ENCODE results near the gene AGBL5. TPM values are rescaled to one million over a fixed set of nuclear protein-coding genes. Genes with fewer than 3 reads are reported as not detected.
"Not testable (repeated sequence)": the region's sequence is repeated elsewhere in the genome, so short reads cannot be mapped to it uniquely, and the experiment has no call there.

Gene AGBL5
- total and polyA plus RNA-seq, 3 donors from 2014 or later, result 227 to 784 (median 294) TPM

GRCh38 chr2:27072920-27073319, 21.5 kb downstream of the AGBL5 start:
- Histone ChIP-seq H3K27ac (peak overlapping the region; percentile 83 to 94), H3K36me3 (ENCODE audit: low read depth, missing control alignments) (no peaks in the 10 kb centered on the region), H3K4me3 (peak overlapping the region in 1 of 2 donors; percentile 94), H3K9me3 (no peaks in the 10 kb centered on the region), H3K4me1 (peaks cover 56% of the 10 kb centered on the region), H3K27me3 (no peaks in the 10 kb centered on the region)
- TF ChIP-seq POLR2A (IDR thresholded peaks at IDR 0.05) (no peak), CTCF (IDR thresholded peaks at IDR 0.05) (no peak)
- intact Hi-C loops (cut with DNase I; ENCODE audit: low total_unique reads), result no loop called here
- no peak for DNase-seq
- 32 to 39% methylated on average over 5 of the region's 5 CpGs for WGBS, 2 donors

GRCh38 chr2:27073782-27074181, 22.3 kb downstream of the AGBL5 start:
- TF ChIP-seq CTCF (IDR thresholded peaks at IDR 0.05), result no peak
- no peak for TF ChIP-seq POLR2A (IDR thresholded peaks at IDR 0.05)
- H3K4me1 ChIP-seq, result peaks cover 59% of the 10 kb centered on the region
- H3K9me3 ChIP-seq, result no peaks in the 10 kb centered on the region
- DNase-seq, result no peak
- no peaks in the 10 kb centered on the region for H3K27me3 ChIP-seq
- 18 to 20% methylated on average over 2 of the region's 2 CpGs for WGBS, 2 donors
- H3K4me3 ChIP-seq, result no peak overlapping the region
- intact Hi-C loops (cut with DNase I; ENCODE audit: low total_unique reads), result no loop called here
- peak overlapping the region; percentile 41 to 94 for H3K27ac ChIP-seq
- H3K36me3 ChIP-seq (ENCODE audit: low read depth, missing control alignments), result no peaks in the 10 kb centered on the region

GRCh38 chr2:27074738-27075565, 23.5 kb downstream of the AGBL5 start:
- no peak for TF ChIP-seq CTCF (IDR thresholded peaks at IDR 0.05)
- no peak for TF ChIP-seq POLR2A (IDR thresholded peaks at IDR 0.05)
- WGBS, 2 donors, result 45 to 53% methylated on average over 4 of the region's 4 CpGs
- Histone ChIP-seq H3K27me3 (no peaks in the 10 kb centered on the region), H3K36me3 (ENCODE audit: low read depth, missing control alignments) (no peaks in the 10 kb centered on the region), H3K9me3 (no peaks in the 10 kb centered on the region), H3K4me3 (no peak overlapping the region), H3K27ac (peak overlapping the region; percentile 41 to 94), H3K4me1 (peaks cover 54% of the 10 kb centered on the region)
- intact Hi-C loops (cut with DNase I; ENCODE audit: low total_unique reads), result no loop called here
- no peak for DNase-seq

GRCh38 chr2:27075566-27075871, 24.1 kb downstream of the AGBL5 start:
- H3K9me3 ChIP-seq; H3K27me3 ChIP-seq; H3K4me3 ChIP-seq; intact Hi-C loops (cut with DNase I; ENCODE audit: low total_unique reads); H3K36me3 ChIP-seq (ENCODE audit: low read depth, missing control alignments); DNase-seq; H3K27ac ChIP-seq: not testable (repeated sequence)
- H3K4me1 ChIP-seq, result peaks cover 48% of the 10 kb centered on the region
- WGBS, 2 donors, result 83 to 87% methylated on average over 6 of the region's 6 CpGs

- DNase-seq, result no peak
- Histone ChIP-seq H3K36me3 (ENCODE audit: low read depth, missing control alignments) (no peaks in the 10 kb centered on the region), H3K4me3 (no peak overlapping the region), H3K27me3 (no peaks in the 10 kb centered on the region), H3K4me1 (peaks cover 45% of the 10 kb centered on the region), H3K27ac (peak overlapping the region in 1 of 2 donors; percentile 53), H3K9me3 (no peaks in the 10 kb centered on the region)
- 76 to 81% methylated on average over 4 of the region's 4 CpGs for WGBS, 2 donors
- no peak for TF ChIP-seq POLR2A (IDR thresholded peaks at IDR 0.05)
- no peak for TF ChIP-seq CTCF (IDR thresholded peaks at IDR 0.05)
- intact Hi-C loops (cut with DNase I; ENCODE audit: low total_unique reads), result no loop called here
Observed at GRCh38 chr2:27076323-27076722, 24.9 kb downstream of the AGBL5 start.

All from testis (tissue), 3 donors.